ENCODE results near the gene ZBTB42. TPM values are rescaled to one million over a fixed set of nuclear protein-coding genes. Genes with fewer than 3 reads are reported as not detected.

The ZBTB42 gene
- total and polyA plus RNA-seq, 2 donors (not counting 3 experiments of a cell fraction or from before 2014, with no cell fraction given), result 3.1 to 3.8 TPM

GRCh38 chr14:104803280-104803911, 2.5 kb downstream of the ZBTB42 start:
- H3K79me2 ChIP-seq (ENCODE audit: control insufficient read depth, insufficient read depth, low read length), result no peaks in the 10 kb centered on the region
- H3K9me1 ChIP-seq (replicated peaks; ENCODE audit: control insufficient read depth, extremely low read depth, insufficient read depth, low read length), result no peaks in the 10 kb centered on the region
- no peaks in the 10 kb centered on the region for H3K27me3 ChIP-seq (ENCODE audit: control insufficient read depth in 2 of 2, insufficient read depth in 2 of 2, low read length in 2 of 2)
- no peaks in the 10 kb centered on the region for H3K9me3 ChIP-seq (replicated peaks; ENCODE audit: control insufficient read depth, insufficient read depth, low read length)
- TF ChIP-seq EZH2 (IDR thresholded peaks at IDR 0.05; ENCODE audit: borderline replicate concordance, low read depth, low read length, severe bottlenecking) (no peak), FOS (IDR thresholded peaks at IDR 0.05; ENCODE audit: borderline replicate concordance, insufficient read depth, low read length) (no peak), MAX (IDR thresholded peaks at IDR 0.05; ENCODE audit: insufficient read depth, insufficient read length) (no peak), GATA2 (IDR thresholded peaks at IDR 0.05; ENCODE audit: insufficient read depth, insufficient read length, low read depth, low read length) (no peak), JUN (IDR thresholded peaks at IDR 0.05; ENCODE audit: borderline replicate concordance, insufficient read depth, insufficient read length, low read depth) (no peak), CTCF (IDR thresholded peaks at IDR 0.05; ENCODE audit: extremely low read depth in 1 of 2, insufficient read depth in 1 of 2, low read depth in 1 of 2, low read length in 2 of 2) (no peak)
- no peak overlapping the region for H3K9ac ChIP-seq (replicated peaks; ENCODE audit: extremely low read depth, insufficient read depth, low read length)
- H3K36me3 ChIP-seq (ENCODE audit: control insufficient read depth in 2 of 2, extremely low read depth in 1 of 2, insufficient read depth in 2 of 2, low read length in 2 of 2), result no peaks in the 10 kb centered on the region
- no peak for DNase-seq (ENCODE audit: low read depth, low spot score)
- FAIRE-seq, result no peak
- H3K4me1 ChIP-seq (ENCODE audit: control insufficient read depth, extremely low read depth, insufficient read depth, low read length), result peaks cover 5% of the 10 kb centered on the region
- H4K20me1 ChIP-seq (replicated peaks; ENCODE audit: control insufficient read depth, extremely low read depth, insufficient read depth, low read length), result no peaks in the 10 kb centered on the region
- ChIA-PET CTCF (no interaction called here), POLR2A (no interaction called here)
- no peak overlapping the region for H3K4me2 ChIP-seq (ENCODE audit: insufficient read depth, low read length)
- dilution Hi-C loops (cut with MboI; ENCODE audit: extremely low pct_ligation_motif_present, low sequenced_read_pairs), result no loop called here
- no peak overlapping the region for H3K27ac ChIP-seq (ENCODE audit: insufficient read depth, low read depth, low read length)
- BruUV-seq (replicated peaks), result no TSS peak
- H2AFZ ChIP-seq (ENCODE audit: low read depth, low read length), result no peak overlapping the region
- intact Hi-C loops (cut with micrococcal nuclease), result no loop called here
- H3K4me3 ChIP-seq (replicated peaks in 1 of 3; ENCODE audit: insufficient read depth in 1 of 3, low read depth in 1 of 3, low read length in 3 of 3), result no peak overlapping the region
